NCI-H2227 (cell line): ENCODE measurements around the gene ZNF585A.
A peak's percentile ranks its signal among the peaks of the same experiment; 100 is the strongest.
"Not testable (repeated sequence)": the region's sequence is repeated elsewhere in the genome, so short reads cannot be mapped to it uniquely, and the experiment has no call there.

Experiments used
- DNase-seq: peaks from one replicate; lab custom pipeline; 2025; ENCODE audit not compliant: unreplicated experiment; lab: John Stamatoyannopoulos, UW

The ZNF585A gene

DNA sequence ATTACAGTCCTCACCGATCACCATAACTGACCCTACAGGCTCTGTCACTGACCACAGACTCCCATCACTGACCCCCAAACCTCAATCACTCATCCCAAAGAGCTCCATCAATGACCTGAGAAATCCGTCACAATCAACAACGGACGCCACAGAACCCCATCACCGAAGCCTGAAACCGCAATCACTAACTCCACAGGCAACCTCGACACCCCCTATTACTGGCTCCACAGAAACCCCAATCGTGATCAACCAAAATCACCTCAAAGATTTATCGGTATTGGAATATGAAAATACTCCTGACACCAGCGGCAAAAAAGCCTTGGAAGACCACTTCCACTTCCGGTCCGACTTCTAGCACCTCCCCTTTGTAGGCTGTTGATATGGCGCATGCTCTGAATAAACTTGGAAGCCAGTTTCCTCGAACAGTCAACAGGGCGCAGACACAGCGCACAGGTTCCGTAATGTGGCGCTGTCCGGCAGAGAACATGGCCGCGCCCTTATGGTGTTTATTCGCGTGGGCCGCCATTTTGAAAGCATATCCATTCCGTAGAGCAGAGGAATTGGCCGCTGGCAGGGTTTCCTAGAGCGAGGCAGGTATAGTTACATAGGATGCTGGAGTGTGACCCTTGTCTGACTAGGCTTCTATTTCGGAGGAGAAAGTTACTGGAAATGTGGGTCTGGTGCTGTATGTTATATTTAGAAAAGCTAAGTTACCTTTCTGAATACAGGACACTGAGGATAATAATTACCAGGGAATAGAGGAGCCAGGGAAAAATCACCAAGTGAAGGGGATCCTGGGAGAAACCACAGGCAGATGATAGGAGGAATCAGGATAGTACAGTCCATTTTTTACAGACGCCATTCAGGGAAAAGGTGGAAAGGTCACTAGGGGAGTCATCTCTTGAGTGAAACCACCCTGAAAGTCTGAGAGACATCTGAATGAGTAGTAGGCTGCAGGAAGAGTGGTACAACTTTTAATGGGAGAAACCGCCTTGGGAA is at the start of gene ZNF585A:
ZNF585A (minus strand) TSS at position 328 of the 999 bp plus-strand sequence. CDS start 2,785 bp downstream, outside the sequence.
- DNase-seq, result peak; percentile 100

DNA sequence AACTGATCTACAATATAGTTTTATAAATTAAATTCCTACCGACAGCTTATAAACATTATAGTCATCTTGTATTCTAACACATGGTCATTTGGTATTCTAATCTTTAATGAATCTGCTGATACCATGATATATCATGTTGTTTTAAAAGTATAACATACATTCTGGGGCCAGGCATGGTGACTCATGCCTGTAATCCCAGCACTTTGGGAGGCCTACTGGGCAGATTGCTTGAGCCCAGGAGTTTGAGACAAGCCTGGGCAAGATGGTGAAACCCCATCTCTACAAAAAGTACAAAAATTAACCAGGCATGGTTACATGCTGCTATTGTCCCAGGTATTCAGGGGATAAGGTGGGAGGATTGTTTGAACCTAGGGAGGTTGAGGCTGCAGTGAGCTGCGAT is 48.6 kb upstream of the ZNF585A start:
- DNase-seq, result no peak

DNA sequence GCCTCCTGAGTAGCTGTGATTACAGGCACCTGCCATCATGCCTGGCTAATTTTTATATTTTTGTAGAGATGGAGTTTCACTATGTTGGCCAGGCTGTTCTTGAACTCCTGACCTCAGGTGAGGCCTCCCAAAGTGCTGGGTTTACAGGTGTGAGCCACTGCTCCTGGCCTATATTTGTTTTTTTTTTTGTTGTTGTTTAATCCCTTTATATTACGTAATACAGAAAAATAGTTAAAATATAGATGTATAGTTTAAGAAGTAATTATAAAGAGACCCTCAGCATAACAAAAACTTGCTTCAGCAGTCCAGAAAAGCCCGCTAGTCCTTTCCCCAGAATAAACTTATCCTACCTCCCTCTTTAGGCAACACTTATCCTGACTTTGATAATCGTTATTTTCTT is 47.9 kb upstream of the ZNF585A start:
- no peak for DNase-seq

DNA sequence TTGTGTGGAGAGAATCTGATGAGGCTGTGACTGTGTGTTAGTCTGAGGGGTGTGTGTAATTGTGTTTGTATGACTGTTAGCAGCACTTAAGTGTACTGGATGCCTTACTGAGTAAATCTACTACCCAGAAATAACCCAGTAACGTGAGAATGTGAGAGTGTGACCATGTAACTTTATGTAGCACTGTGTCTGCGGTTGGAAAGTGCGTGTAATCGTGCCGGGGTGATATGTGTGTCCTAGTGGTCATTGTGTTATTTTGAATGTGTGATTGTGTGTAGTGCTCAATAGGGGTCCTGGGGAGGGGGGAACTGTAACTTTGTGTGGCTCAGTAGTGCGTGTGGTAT is 46.1 kb upstream of the ZNF585A start:
- no peak for DNase-seq

DNA sequence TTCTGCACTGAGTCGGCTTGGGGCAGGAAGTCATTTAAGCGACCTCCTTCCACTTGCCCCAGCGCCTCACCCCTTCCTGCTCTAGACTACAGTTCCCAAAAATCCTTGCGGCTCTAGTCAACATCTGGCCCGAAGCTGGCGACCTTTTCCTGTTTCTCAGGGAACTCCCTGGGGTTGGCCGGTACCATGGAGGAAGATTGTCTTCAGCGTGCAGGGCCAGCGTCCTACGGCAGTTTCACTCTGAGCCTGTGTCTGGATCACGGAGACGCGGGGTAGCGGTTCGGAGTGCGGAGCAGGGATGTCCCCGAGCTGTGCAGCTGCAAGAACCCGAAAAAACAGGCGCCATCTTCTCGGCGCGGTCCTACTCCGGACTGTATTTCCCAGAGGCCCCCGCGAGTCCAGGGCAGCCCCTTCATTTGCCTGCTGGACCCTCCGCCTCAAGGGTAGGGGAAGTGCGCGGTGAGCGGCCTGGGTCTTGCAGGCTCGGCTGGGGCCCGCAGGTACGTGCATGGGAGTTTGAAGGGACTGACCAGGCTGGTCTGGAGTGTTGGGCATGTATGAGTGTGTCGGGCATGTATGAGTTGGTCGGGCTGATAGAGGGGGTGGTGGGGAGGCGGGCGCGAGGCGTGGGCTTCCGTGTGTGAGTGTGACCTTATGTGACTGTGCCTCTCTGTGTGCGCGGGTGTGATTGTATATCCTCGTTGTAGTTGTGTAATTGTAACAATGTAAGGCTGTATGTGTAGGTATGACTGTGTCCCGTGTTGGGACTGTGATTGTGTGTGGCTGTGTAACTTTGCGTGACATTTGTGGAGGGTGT is 45.5 kb upstream of the ZNF585A start, which contains the start of gene ZNF383:
ZNF383 (plus strand) TSS at position 440 of the 817 bp plus-strand sequence. CDS start 12,240 bp downstream, outside the sequence.
- peak; percentile 97 for DNase-seq

DNA sequence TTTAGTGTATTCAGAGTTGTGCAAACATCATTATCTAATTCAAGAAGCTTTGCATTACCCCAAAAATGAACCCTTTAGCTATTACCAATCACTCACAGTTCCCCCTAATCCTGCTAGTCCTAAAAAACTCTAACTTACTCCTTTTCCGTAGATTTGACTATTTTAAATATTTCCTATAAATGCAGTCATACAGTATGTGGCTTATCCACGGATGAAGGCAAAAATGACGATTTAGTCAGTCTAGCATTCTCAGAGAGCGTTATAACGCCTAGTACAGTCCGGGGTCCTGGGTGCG is 44.9 kb upstream of the ZNF585A start:
- DNase-seq, result no peak

DNA sequence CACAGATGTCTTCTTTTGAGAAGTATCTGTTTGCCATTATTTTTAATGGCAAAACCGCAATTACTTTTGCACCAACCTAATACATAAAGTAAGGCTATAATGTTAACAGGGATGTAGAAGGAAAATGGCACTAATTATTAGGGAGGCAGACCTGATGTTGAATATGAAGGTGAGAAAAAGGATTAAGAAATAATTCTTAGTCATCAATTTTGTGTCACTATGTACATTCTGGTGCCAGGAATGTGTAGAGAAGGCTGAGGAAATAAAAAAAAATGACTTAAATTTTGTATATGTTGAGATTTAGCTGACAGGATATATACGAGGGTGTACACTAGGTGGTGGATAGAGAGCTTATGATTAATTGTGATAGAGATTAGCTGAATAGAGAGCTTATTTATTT is 25.3 kb upstream of the ZNF585A start:
- no peak for DNase-seq

DNA sequence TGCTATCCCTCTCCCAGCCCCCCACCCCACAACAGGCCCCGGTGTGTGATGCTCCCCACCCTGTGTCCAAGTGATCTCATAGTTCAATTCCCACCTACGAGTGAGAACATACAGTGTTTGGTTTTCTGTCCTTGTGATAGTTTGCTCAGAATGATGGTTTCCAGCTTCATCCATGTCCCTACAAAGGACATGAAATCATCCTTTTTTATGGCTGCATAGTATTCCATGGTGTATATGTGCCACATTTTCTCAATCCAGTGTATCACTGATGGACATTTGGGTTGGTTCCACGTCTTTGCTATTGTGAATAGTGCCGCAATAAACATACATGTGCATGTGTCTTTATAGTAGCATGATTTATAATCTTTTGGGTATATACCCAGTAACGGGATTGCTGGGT is 24.6 kb upstream of the ZNF585A start:
- not testable (repeated sequence) for DNase-seq

DNA sequence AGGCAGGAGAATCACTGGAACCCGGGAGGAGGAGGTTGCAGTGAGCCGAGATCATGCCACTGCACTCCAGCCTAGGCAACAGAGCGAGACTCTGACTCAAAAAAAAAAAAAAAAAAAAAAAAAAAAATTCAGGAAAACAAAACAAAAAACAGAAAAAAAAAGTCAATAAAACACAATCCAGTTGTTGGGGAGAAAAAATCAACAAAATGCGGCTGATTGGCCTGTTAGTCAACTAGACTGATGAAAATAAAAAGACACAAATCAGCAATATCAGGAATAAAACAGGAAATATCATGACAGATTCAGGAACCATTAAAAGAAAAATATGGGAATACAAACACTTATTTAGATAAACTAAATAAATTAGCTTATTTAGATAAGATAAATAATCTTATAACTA is 22.8 kb upstream of the ZNF585A start:
- not testable (repeated sequence) for DNase-seq

DNA sequence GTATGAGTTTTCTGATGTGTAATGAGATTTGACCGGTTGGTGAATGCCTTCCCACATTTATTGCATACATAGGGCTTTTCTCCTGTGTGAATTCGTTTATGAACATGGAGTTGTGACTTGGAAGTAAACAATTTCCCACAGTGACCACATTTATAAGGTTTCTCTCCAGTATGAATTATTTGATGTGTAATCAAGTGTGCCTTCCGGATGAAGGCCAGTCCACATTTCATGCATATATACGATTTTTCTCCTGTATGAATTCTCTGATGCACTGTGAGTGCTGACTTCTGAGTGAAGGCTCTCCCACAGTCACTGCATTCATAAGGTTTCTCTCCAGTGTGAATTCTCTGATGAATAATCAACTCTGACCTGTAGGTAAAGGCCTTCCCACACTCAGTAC is 13.6 kb upstream of the ZNF585A start:
- not testable (repeated sequence) for DNase-seq

DNA sequence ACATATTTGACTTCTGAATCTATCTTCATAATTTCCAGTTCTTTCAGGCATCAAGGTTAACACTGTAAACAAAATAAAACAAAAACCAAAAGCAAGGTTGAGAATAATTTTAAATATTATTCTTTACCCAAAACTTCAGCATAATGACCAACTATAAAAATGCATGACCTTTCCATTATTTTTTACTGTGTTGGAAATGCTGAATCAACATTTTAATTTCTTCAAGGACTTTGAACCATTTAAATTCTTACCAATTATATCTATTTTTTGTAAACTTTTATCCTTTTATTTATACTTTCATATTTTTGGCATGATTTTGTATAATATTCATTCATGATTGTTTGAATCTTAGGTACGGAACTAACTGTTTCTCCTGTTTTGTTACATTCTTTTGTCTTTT is 6.9 kb downstream of the ZNF585A start:
- DNase-seq, result no peak

DNA sequence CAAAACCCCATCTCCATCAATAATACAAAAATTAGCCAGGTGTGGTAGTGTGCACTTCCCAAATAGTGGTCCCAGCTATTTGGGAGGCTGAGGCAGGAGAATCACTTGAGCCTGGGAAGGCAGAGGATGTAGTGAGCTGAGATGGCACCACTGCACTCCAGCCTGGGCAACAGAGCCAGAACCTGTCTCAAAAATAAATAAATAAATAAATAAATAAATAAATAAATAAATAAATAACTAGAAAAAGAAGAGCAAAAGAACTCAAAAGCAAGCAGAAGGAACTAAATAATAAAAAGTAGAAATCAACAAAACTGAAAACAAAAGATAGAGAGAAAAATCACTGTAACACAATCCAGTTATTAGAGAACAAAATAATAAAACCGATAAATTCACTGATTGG is 12.3 kb downstream of the ZNF585A start:
- no peak for DNase-seq

DNA sequence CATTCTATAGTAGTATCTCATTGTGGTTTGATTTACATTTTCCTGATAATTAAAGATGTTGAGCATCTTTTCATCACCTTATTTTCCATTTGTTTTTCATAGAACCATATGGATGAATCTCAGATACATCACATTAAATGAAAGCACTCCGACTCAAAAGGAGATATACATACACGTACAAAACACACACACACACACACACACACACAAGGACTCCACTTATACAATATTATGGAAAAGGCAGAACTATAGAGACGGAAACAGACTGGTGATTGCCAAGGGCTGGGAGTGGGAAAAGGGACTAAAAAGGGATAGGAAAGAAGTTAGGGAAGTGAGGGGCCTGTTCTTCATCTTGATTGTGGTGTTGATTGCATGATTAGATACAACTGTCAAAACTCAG is 24.3 kb downstream of the ZNF585A start:
- DNase-seq, result no peak

DNA sequence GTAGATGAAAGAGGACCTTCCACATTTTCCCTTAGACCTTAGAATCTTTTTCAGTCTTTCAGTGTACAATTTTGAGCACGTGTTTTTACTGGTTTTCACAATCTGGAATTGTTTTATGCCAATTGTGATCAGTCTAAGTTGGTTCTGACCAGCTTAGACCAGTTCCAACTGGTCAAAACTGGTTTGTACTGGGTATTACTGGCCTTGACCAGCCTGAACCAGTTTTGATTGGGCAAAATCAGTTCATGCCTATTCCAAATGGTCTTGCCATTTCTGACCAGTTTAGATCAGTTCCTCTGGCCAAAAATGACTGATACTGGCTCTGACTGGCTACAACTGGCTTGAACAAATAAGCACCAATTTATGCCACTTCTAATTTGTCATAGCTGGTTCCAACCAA is 36.4 kb downstream of the ZNF585A start:
- DNase-seq, result no peak

DNA sequence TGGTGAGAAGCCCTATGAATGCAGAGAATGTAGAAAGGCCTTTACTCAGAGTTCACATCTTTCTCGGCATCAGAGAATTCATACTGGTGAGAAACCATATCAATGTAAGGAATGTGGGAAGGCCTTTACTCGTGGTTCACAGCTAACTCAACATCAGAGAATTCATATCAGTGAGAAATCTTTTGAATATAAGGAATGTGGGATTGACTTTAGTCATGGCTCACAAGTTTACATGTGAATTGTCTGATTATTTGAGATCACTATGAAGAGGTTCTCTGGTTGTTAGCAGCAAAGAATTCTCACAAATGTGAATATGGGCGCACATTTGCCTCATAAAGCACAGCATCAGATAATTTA is 43.7 kb downstream of the ZNF585A start:
- no peak for DNase-seq

DNA sequence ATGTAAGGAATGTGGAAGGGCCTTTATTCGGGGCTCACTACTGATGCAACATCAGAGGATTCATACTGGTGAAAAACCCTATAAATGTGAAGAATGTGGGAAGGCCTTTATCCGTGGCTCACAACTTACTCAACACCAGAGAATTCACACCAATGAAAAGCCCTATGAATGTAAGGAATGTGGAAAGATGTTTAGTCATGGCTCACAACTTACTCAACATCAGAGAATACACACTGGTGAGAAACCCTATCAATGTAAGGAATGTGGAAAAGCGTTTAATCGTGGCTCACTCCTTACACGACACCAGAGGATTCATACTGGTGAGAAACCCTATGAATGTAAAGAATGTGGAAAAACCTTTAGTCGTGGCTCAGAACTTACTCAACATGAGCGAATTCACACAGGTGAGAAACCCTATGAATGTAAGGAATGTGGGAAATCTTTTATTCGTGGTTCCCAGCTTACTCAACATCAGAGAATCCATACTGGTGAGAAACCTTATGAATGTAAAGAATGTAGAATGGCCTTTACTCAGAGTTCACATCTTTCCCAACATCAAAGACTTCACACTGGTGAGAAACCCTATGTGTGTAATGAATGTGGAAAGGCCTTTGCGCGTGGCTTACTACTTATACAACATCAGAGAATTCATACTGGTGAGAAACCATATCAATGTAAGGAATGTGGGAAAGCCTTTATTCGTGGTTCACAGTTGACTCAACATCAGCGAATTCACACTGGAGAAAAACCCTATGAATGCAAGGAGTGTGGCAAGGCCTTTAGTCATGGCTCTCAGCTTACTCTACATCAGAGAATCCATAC is 44.3 kb downstream of the ZNF585A start:
- no peak for DNase-seq

DNA sequence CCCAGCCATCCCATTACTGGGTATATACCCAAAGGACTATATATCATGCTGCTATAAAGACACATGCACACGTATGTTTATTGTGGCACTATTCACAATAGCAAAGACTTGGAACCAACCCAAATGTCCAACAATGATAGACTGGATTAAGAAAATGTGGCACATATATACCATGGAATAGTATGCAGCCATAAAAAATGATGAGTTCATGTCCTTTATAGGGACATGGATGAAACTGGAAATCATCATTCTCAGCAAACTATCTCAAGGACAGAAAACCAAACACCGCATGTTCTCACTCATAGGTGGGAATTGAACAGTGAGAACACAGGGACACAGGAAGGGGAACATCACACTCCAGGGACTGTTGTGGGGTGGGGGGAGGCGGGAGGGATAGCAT is 50.4 kb downstream of the ZNF585A start:
- not testable (repeated sequence) for DNase-seq

DNA sequence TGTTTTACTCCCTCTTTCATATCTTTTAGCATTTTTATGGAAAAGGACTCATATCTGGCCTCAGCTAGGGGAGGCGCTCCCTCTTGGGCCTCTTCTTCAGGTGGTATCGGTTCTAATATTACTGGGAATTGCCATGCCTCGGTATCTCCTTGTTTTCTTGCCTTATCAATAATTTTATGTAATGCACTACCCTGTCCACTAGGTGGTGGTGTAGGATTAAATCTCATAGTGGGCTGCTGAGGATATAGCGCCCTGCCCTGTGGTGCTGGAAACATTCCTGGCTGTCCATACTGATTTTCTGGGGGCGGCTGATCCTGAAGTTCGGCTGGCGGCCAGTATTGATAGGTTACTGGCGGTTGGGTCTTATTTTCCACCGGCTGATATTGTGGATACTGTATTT is 58.5 kb downstream of the ZNF585A start:
- no peak for DNase-seq

DNA sequence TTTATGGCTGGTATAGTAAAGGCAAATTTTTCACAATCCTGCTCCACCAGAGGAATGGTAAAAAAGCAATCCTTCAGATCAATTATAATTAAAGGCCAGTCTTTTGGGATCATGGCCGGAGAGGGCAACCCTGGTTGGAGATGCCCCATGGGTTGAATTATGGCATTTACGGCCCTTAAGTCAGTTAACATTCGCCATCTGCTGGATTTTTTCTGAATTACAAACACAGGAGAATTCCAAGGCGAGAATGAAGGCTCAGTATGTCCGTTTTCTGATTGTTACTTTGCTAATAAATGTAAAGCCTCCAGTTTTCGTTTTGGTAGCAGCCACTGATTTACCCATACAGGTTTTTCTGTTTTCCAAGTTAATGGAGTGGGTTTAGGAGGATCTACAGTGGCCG is 60.7 kb downstream of the ZNF585A start:
- DNase-seq, result not testable (repeated sequence)

DNA sequence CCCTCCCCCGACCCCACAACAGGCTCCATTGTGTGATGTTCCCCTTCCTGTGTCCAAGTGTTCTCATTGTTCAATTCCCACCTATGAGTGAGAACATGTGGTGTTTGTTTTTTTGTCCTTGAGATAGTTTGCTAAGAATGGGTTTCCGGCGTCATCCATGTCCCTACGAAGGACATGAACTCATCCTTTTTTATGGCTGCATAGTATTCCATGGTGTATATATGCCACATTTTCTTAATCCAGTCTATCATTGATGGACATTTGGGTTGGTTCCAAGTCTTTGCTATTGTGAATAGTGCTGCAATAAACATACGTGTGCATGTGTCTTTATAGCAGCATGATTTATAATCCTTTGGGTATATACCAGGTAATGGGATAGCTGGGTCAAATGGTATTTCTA is 68.4 kb downstream of the ZNF585A start:
- not testable (repeated sequence) for DNase-seq

DNA sequence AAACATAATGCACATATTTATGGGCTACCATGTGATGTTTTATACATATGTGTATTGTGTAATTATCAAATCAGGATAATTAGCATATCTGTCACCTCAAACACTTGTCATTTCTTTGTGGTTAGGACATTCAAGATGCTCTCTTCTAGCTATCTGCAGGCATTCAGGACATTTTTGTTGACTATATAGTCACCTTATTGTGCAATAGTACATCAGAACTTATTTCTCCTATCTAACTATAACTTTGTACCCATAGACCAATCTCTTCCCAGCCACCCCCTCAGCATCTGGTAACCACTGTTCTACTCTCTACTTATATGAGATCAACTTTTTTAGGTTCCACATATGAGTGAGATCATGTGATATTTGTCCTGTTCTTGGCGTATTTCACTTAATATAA is 73.9 kb downstream of the ZNF585A start:
- DNase-seq, result no peak
